Urothelium cell line (cell line): Measurements from ENCODE around the gene GNAO1.

Experiments used
- DNase-seq: peaks from one replicate; pipeline ENCODE4 v3.0.0; 2011; ENCODE audit warnings: low spot score, mixed read lengths
- FAIRE-seq: peaks from 2 replicates; lab custom pipeline; 2011; peaks lifted over from hg19 to GRCh38; lab: Jason Lieb, UNC

Gene GNAO1

DNA sequence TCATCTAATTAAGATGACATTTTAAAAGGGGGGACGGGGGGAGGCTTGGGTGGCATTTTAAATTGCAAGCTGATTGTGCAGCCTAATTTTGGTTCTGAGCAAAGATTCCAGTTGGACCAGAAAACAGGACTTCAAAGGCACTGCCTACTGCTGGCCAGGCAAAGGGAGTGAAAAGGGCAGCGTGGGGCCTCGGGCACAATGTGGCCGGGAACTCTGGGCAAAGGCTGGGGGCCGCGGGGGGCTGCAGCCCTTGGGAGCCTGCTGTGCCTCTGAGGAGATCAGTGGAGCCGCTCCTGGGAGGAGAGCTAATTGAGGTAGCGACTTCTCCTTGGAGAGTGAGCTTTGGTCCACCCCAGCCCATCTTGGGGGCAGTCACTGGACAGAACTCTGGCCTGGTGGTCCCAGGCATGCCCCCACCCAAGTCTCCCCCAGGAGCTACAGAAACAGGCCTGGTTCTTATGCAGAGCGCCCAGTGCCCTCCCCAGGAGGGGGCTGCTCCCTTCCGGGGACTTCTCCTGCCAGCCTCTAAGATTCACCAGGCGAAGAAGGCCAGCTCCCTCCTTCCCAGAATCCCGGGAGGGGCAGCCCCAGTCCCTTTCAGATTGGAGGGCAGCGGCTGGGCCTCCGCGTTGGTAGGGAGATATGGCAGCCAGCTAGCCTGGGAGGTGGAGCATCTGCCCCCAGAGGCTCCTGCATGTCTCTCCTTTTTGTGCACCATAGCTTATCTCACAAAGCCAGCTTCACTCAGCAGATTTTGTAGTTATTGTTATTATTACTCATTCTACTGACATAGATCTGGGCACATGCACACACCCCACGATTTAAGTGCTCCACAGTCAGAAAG, 115.6 kb downstream of the GNAO1 start:
- FAIRE-seq = no peak

GRCh38 chr16:56307534-56307873, 116.2 kb downstream of the GNAO1 start:
- FAIRE-seq = no peak
- DNase-seq = no peak

More for the DNA sequence above, 115.6 kb downstream of the GNAO1 start:
- no peak for DNase-seq

GRCh38 chr16:56309008-56309407, 117.7 kb downstream of the GNAO1 start:
- no peak for FAIRE-seq
- DNase-seq = no peak

- DNase-seq (no peak), FAIRE-seq (no peak)
Measured at GRCh38 chr16:56310690-56311089, 119.4 kb downstream of the GNAO1 start.

DNA sequence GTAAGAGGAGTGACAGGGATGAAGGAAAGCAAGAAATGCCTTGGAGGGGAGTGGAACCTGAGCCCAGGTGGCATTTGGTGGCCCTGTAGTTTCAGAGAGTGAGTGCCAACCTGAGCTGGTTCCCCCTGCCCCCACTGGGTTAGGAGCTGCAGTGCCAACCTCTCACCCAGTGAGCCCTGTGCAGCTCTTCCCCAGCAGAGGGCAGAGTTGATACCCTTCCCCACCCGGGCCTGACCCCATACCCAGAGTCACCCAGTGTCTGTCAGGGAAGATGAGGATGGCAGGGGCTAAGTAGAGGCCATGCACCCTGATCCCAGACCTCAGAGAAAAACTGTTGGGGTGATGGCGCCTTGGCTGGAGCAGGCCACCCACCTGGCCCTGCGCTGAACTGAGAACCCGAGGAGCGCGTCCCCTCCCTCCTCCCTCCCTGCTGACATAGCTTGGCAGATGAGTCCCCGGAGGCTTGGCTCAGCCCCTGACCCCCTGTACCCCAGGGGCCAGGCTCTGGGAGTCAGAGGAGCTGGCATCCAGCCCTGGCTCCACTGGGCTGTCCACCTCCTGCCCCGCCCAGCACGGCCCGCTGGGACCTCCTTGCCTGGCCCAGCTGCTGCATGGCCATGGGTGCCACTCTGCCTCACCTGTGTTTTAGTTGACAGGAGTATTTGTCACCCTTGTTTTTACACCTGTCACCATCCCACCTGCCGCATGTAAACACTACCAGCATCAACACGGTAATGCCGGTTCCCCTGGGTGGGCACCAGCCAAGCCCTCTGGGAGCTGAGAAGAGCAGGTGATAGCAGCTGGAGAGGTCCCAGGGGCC, 120.1 kb downstream of the GNAO1 start:
- FAIRE-seq (no peak), DNase-seq (no peak)

GRCh38 chr16:56312028-56312300, 120.7 kb downstream of the GNAO1 start:
- no peak for DNase-seq
- no peak for FAIRE-seq

DNA sequence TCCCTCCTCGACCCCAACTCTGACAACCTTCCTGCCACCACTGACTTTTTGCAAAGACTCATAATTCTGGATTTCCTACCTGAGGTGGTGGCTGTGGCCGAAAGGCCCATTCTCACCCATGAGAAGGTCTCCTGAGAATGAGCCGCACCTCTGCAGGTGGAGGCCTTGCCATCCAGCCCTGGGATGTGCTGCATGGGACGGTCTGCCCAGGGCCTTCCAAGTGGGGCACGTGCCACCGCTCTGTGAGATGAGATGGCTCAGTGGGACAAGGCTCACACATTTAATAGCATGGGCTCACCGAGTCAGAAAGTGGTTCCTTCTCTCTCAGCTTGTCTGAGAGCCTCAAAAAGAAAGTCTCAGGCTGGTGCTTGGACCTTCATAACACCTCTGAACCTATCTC, 121.3 kb downstream of the GNAO1 start:
- no peak for DNase-seq
- no peak for FAIRE-seq

DNA sequence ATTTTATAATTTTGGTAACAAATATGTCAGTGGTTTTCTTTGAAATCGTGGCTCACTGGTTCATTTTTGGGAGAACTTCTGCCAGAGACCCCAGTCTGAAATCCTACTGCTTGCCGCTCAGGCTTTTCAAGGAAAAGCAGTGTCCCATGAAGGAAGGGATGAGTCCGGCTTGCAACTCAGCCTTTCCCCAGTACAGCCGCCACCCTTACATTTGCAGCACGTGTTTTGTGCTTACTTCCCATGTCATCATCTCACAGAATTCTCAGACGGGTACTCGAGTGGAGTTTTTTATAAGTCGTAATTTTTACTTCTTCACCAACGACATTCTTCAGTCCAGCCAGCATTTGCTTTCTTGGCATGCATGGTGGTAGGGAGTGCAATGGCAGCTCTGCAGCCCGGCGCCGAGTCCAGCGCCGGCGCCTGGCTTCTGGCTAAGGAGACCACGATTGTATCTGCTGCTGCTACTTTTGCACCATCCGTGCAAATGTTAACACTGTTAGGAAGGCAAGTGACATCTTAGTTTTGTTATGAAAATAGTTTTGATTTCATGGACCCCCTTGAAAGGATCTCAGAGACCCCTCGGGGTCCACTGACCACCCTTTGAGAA, 123.1 kb downstream of the GNAO1 start:
- no peak for DNase-seq
- no peak for FAIRE-seq

DNA sequence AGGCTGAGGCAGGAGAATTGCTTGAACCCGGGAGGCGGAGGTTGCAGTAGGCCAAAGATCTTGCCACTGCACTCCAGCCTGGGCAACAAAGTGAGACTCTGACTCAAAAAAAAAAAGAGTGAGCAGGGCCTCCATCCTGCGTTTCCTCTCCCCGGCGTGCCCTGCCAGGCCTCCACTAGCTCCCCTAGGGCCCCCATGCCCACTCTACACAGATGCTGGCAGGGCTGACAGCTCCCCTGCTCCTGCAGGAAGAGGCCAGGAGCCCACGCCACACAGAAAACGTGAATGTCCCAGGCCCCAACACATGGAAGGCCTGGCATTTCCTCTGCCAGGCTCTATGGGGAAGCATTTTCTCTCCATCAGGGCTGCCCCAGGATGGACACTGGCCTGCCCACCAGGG, 124.7 kb downstream of the GNAO1 start:
- DNase-seq (no peak), FAIRE-seq (no peak)

- DNase-seq = no peak
Measured at GRCh38 chr16:56316545-56316944, 125.3 kb downstream of the GNAO1 start.

GRCh38 chr16:56317998-56318826, 126.9 kb downstream of the GNAO1 start:
- DNase-seq (peak; percentile 92), FAIRE-seq (peak; percentile 86)

More at GRCh38 chr16:56316545-56316944, 125.3 kb downstream of the GNAO1 start:
- no peak for FAIRE-seq

DNA sequence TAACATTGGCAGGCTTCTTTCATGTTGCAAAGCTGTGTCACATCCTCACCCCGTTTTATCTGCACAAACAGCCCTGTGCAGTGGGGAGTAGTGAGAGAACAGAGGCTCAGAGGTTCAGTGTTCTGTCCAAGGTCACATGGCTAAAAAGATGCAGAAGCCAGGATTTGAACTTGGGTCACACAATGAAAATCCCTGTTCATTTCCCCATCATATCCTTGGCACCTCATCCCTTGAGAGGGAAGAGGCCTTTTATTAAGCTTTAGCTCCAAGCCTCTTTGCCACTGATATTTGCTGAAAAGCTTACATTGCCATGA, 127.5 kb downstream of the GNAO1 start:
- DNase-seq (no peak), FAIRE-seq (no peak)

GRCh38 chr16:56319376-56319775, 128.1 kb downstream of the GNAO1 start:
- DNase-seq (no peak), FAIRE-seq (no peak)

GRCh38 chr16:56320056-56320455, 128.8 kb downstream of the GNAO1 start:
- no peak for DNase-seq
- no peak for FAIRE-seq

DNA sequence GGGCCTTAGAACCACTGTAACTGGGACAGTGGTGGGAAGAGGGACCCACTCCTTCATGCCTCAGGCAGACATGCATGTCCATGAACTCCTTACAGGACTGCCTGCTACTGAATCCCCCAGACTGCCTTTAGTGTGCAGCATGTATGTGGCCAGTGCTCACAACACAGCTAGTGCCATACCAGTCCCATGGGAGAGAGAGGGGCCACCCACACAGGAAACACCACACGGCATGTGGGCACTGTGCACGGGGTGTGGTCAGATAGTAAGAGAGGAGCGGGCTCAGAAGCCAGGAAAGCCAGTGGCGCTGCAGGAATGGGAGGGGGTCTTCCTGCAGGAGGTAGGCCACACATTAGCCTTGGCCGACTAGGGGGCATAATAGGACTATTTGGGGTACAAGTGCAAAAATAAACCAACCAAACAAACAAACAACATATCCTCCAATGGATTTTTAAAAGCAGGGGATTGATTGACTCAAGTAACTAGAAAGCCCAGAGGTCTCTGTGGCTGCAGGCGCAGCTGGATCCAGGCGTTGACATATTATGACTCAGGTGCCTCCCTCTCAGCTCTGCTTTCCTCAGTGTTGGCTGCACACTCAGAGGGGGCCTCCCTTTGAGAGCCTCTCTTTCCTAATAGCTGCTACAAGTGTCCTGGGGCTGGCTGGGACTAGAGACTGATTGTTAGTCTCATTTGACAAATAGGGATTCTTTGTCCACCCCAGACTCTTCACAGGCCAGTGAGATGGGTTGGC, 129.7 kb downstream of the GNAO1 start:
- FAIRE-seq (no peak), DNase-seq (no peak)

DNA sequence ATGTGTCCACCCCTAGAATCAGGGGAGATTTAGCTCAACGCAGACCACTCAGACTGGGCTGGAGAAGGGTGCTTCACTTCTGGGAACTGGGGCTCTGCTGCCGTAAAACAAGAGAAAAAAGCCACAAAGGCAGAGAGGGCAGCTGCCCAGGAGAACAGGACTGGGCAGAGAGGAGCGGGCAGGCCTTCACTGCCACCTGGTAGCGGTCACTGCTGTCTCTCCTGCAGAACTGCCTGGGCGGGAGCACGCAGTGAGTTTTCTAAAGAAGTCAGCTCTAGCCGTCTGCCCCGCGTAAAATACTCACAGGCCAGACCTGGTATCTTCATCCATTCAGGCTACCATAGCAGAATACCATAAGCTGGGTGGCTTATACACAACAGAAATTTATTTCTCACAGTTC, 130.3 kb downstream of the GNAO1 start:
- FAIRE-seq (no peak), DNase-seq (no peak)

GRCh38 chr16:56324406-56324805, 133.1 kb downstream of the GNAO1 start:
- DNase-seq (peak; percentile 18), FAIRE-seq (no peak)

DNA sequence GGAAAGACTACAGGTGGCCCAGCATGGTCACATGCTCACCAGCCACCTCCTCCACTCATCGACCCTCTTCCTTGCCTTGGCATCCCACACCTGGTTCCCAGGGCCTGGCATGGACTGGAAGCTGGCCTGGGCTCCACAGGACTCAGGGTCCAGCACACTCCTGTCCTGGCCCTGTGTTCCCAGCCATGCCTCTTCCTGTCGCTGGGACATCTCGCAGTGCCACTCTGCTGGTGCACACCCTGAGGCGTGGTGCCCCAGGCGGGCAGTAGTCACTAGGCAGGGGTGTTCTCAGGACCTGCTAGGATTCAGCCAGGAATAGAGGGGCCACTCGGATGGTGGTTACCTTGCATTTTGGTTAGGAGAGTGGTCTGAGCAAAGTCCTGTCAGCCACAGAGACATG, 134.7 kb downstream of the GNAO1 start:
- DNase-seq (no peak), FAIRE-seq (no peak)

DNA sequence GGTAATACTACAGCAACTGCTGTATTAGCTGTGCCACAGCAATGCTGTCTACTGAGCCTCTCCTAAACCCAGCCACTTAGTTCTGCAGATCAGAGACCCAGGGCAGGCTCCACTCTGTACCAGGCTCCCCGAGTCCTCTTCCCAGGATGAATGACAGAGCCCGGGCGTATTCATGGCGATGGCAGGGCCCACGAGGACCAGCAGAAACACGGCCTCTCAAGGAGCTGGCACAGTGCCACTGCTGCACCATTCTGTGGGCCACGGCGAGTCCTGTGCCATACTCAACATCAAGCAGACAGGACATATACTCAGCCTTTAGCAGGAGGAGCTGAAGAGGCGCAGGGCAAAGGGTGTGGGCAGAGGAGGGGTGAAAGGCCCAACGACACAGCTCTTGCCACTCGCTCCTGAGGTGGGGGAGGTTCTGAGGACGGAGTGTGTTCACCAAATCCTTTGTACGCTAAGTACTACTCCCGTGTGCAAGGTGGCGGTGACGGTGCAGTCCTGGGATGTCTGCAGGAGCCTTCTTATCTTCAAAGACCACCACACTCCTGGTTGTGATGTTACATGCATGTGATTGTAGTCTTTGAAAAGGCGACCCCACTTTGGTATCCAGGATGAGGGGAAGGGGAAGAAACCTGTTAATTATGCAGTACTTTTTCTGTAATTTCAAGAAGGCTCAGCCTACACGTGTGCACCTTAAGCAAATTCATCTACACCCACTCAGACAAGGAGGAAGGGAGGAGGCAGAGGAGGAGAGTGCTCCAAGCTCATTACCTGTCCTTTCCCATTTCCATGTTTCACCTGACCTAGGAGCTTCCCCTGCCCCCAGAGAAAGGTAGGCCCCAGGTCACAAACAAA, 136.0 kb downstream of the GNAO1 start:
- FAIRE-seq = no peak
- DNase-seq = no peak

- DNase-seq (no peak), FAIRE-seq (no peak)
Measured at GRCh38 chr16:56327929-56328258, 136.6 kb downstream of the GNAO1 start.
